T-helper 17 cell (primary cell): Measurements from ENCODE around the gene PCDHGC5. TPM values are rescaled to one million over a fixed set of nuclear protein-coding genes. Genes with fewer than 3 reads are reported as not detected.
A peak's percentile ranks its signal among the peaks of the same experiment; 100 is the strongest.

Experiments
- ATAC-seq: fragments of 150-1000 bp; cut with Tn5 transposase; 2 replicates; pipeline ENCODE4 v1.10.0; 2021; ENCODE audit warnings: mild to moderate bottlenecking, moderate library complexity
- DNase-seq, 3 donors: peaks; one replicate each; pipeline versions ENCODE4 v3.0.0 to v3.0.0-alpha.2; 2020 to 2021
- H3K9me3 ChIP-seq: one replicate; pipeline ENCODE4 v1.7.0; 2013; ENCODE audit warnings: low read length, mild to moderate bottlenecking; ENCODE audit not compliant: control insufficient read depth, poor library complexity, severe bottlenecking
- H3K27ac Mint-ChIP-seq: one replicate; pipeline ENCODE4 v1.8.0; 2022; ENCODE audit warnings: mild to moderate bottlenecking, moderate library complexity, mixed read lengths
- H3K27me3 Mint-ChIP-seq: one replicate; pipeline ENCODE4 v1.8.0; 2022; ENCODE audit warnings: mixed read lengths
- H3K36me3 Mint-ChIP-seq: one replicate; pipeline ENCODE4 v1.8.0; 2022; ENCODE audit warnings: low read depth, mixed read lengths
- H3K4me1 Mint-ChIP-seq: one replicate; pipeline ENCODE4 v1.8.0; 2022; ENCODE audit warnings: mild to moderate bottlenecking, mixed read lengths
- H3K4me3 Mint-ChIP-seq: one replicate; pipeline ENCODE4 v1.8.0; 2022; ENCODE audit warnings: mild to moderate bottlenecking, moderate library complexity, mixed read lengths
- total RNA-seq, 4 donors: library from RNA in 2 of 4; stranded (reverse) in 2 of 4; gene quantifications; one replicate each; pipeline ENCODE4 v1.2.3 and lab custom pipeline; 2022 to 2026

The PCDHGC5 gene
- total RNA-seq, 2 donors from 2014 or later, result not detected

DNA sequence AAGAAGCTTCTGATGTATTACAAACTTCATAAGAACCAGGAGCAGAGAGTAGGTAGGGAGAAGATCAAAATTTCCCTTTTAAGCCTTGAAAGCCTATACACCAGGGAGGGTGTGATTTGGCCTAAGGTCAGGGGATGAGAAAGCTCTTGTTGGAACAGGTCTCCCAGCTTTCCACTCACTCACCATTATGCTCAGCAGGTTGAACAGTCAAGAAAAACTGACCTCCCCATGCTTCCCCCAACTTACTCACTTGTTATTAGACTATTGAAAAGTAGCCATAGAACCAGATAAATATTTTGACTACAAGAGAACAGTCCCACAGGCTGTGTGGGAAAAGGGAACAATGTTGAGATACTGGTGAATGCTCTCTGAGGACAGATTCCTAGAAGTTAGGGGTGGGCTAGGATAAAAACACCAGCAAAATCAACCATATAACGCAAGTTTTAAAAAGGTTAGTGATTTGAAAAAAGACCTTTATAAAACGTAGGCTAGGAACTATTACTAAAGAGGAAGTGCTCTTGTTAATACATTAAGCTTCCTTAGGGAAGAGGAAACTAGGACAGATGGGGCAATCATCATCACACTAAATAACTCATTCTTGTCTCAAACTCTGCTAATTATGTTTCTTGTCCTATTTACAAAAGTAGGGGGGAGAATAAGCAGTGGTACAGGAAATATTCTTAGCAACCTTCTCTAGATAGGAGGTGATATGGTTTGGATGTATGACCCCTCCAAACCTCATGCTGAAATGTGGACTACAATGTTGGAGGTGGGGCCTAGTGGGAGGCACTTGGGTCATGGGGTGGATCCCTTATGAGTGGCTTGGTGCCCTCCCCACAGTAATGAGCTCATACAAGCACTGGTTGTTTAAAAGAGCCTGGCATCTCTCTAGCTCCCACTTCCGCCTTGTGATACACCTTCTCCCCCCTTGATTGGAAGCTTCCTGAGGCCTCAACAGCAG, 31.0 kb downstream of the PCDHGC5 start:
- ATAC-seq (no peak), DNase-seq (no peak)
- peak overlapping the region; percentile 57 for H3K27ac Mint-ChIP-seq
- H3K4me1 Mint-ChIP-seq, result peaks cover 16% of the 10 kb centered on the region
- H3K4me3 Mint-ChIP-seq, result no peak overlapping the region
- no peaks in the 10 kb centered on the region for H3K9me3 ChIP-seq
- peaks cover 2% of the 10 kb centered on the region for H3K36me3 Mint-ChIP-seq
- H3K27me3 Mint-ChIP-seq, result no peaks in the 10 kb centered on the region

DNA sequence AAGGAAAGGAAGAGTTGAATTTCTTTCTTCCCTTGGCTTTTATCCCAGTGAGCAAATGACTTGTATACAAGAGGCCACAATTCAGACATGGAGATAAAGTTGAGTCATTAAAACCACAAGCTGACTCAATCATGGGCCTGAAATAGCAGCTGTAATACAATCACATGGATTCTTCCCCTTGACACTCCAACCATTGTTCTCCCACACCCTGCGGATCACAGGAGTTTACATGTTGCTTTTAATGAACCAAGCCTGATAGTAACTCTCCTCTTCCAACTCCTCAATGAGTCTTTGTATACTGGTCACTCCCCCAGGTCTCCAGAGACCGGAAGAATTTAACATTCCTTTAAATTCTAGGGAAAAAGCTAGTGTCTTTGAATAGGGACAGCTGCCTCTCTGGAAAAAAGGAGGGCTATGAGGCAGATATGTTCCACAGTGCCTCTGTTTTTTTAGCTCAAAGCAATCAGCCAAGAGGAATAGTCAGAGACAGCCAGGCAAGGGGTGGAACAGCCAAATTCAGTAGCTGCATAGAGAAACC, 32.4 kb downstream of the PCDHGC5 start:
- Mint-ChIP-seq H3K27me3 (no peaks in the 10 kb centered on the region), H3K27ac (peak overlapping the region; percentile 37), H3K36me3 (peaks cover 6% of the 10 kb centered on the region), H3K4me3 (no peak overlapping the region), H3K4me1 (peaks cover 22% of the 10 kb centered on the region)
- DNase-seq (no peak), ATAC-seq (no peak)
- no peaks in the 10 kb centered on the region for H3K9me3 ChIP-seq

DNA sequence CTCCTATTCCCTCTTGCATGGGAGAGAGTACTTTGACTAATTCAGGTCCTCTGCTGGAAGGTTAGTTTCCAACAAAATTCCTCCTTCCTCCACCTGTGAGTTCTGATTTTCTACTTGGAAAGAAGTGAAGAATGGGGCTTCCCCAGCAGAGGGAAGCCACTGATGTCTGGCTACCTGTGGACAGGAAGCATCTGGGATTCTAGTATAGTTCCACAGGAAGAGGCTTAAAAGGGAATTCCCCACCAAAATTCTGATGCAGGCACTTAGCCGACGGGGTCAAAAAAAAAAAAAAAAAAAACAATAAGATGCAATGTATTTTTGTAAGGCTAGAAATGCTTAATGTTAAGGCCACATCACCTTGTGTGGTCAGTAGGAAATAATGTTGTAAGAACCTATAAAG, 33.4 kb downstream of the PCDHGC5 start:
- no peak for DNase-seq
- no peaks in the 10 kb centered on the region for H3K27me3 Mint-ChIP-seq
- no peak overlapping the region for H3K4me3 Mint-ChIP-seq
- no peaks in the 10 kb centered on the region for H3K9me3 ChIP-seq
- peaks cover 9% of the 10 kb centered on the region for H3K36me3 Mint-ChIP-seq
- peak overlapping the region; percentile 57 for H3K27ac Mint-ChIP-seq
- H3K4me1 Mint-ChIP-seq, result peaks cover 20% of the 10 kb centered on the region
- no peak for ATAC-seq

- DNase-seq (no peak), ATAC-seq (no peak)
- Mint-ChIP-seq H3K4me1 (peaks cover 23% of the 10 kb centered on the region), H3K4me3 (no peak overlapping the region), H3K27me3 (no peaks in the 10 kb centered on the region), H3K27ac (peak overlapping the region; percentile 80), H3K36me3 (peaks cover 13% of the 10 kb centered on the region)
- no peaks in the 10 kb centered on the region for H3K9me3 ChIP-seq
Observed at GRCh38 chr5:141523991-141524390, 35.1 kb downstream of the PCDHGC5 start.

GRCh38 chr5:141524604-141525597, 36.0 kb downstream of the PCDHGC5 start:
- H3K4me1 Mint-ChIP-seq, result peaks cover 23% of the 10 kb centered on the region
- ATAC-seq, result peak; percentile 84
- H3K4me3 Mint-ChIP-seq, result peak overlapping the region; percentile 66
- no peaks in the 10 kb centered on the region for H3K9me3 ChIP-seq
- DNase-seq, result peak; percentile 32 to 46 (median 40)
- H3K27ac Mint-ChIP-seq, result peak overlapping the region; percentile 80
- H3K27me3 Mint-ChIP-seq, result no peaks in the 10 kb centered on the region
- peaks cover 14% of the 10 kb centered on the region for H3K36me3 Mint-ChIP-seq

GRCh38 chr5:141525653-141526052, 36.8 kb downstream of the PCDHGC5 start:
- ATAC-seq (no peak), DNase-seq (no peak)
- Mint-ChIP-seq H3K27me3 (no peaks in the 10 kb centered on the region), H3K36me3 (peaks cover 14% of the 10 kb centered on the region), H3K4me1 (peaks cover 23% of the 10 kb centered on the region), H3K27ac (peak overlapping the region; percentile 80), H3K4me3 (peak overlapping the region; percentile 66)
- H3K9me3 ChIP-seq, result no peaks in the 10 kb centered on the region

DNA sequence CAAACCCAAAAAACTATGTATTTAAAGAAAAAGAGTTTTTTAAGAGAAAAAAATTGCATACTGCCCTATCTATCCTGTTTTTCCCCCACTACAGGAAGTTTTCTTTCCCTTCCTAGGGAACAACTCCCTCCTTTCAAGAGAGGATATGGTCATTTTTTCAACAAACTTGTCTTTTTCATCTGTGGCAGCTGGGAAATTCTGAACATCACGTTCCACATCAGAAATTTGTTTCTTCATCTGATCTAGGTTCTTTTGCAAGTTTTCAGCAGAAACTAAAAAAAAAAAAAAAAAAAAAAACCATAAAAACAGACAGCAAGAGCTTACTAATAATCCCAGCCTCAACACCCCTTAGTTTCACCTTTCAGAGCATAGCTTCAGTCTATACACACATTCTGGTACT, 38.5 kb downstream of the PCDHGC5 start:
- Mint-ChIP-seq H3K27ac (no peak overlapping the region), H3K4me1 (peaks cover 19% of the 10 kb centered on the region), H3K4me3 (no peak overlapping the region), H3K36me3 (peaks cover 12% of the 10 kb centered on the region), H3K27me3 (no peaks in the 10 kb centered on the region)
- no peak for DNase-seq
- ATAC-seq, result no peak
- H3K9me3 ChIP-seq, result no peaks in the 10 kb centered on the region

DNA sequence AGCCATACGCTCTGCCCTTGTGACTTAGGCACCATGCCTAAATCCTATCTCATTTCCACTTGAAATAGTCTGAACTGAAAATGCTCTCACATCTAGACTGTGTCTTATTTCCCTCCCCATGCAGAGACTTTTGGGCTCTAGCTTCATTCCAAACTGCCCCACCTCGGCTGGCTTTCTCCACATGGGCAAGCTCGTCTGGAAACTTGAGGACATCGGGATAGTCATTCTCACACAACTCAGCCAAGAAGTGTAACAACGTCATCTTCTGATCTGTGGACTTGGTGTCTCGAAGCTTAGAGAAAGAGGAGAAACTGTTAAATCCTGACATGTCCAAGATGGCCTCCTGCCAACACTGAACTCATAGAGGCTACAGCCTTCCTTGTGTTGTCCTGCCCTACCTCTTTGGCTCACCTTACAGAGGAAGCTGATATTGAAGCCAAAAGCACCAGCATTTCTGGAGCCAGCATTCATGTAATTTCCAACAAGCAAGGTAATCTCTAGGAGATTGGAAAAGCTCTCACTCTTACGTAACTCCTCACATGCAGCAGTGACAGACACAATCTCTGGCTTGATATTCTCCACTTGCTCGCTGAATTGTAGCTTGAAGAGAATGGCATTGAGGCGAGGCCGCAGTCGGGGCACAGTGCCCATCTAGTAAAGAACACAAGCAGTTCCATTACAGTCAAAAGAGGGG, 39.6 kb downstream of the PCDHGC5 start:
- H3K36me3 Mint-ChIP-seq, result peaks cover 12% of the 10 kb centered on the region
- ATAC-seq (no peak), DNase-seq (no peak)
- peaks cover 16% of the 10 kb centered on the region for H3K4me1 Mint-ChIP-seq
- H3K27me3 Mint-ChIP-seq, result no peaks in the 10 kb centered on the region
- H3K27ac Mint-ChIP-seq, result peak overlapping the region; percentile 59
- H3K4me3 Mint-ChIP-seq, result peak overlapping the region; percentile 36
- H3K9me3 ChIP-seq, result no peaks in the 10 kb centered on the region

GRCh38 chr5:141529002-141529401, 40.1 kb downstream of the PCDHGC5 start:
- H3K9me3 ChIP-seq, result no peaks in the 10 kb centered on the region
- Mint-ChIP-seq H3K36me3 (peaks cover 12% of the 10 kb centered on the region), H3K27me3 (no peaks in the 10 kb centered on the region), H3K4me3 (no peak overlapping the region), H3K27ac (peak overlapping the region; percentile 59), H3K4me1 (peaks cover 16% of the 10 kb centered on the region)
- DNase-seq (no peak), ATAC-seq (no peak)

DNA sequence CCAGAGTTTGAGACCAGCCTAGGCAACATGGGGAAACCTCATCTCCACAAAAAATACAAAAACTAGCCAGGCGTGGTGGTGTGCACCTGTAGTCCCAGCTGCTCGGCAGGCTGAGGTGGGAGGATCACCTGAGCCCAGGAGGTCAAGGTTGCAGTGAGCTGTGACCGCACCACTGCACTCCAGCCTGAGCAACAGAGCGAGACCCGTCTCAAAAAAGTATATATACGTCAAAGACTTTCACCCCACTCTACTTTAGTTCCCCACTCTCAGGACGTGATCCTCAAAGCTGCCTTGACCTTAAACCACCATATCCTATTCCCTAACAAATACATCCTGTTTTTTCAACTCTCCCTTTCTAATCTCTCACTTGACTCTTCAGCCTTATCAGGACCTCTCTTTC, 41.0 kb downstream of the PCDHGC5 start:
- Mint-ChIP-seq H3K27me3 (no peaks in the 10 kb centered on the region), H3K36me3 (peaks cover 12% of the 10 kb centered on the region), H3K4me1 (peaks cover 18% of the 10 kb centered on the region), H3K4me3 (no peak overlapping the region), H3K27ac (no peak overlapping the region)
- H3K9me3 ChIP-seq, result no peaks in the 10 kb centered on the region
- ATAC-seq (no peak), DNase-seq (no peak)

GRCh38 chr5:141532726-141533125, 43.8 kb downstream of the PCDHGC5 start:
- H3K36me3 Mint-ChIP-seq, result peaks cover 8% of the 10 kb centered on the region
- DNase-seq, result no peak
- H3K27me3 Mint-ChIP-seq, result no peaks in the 10 kb centered on the region
- no peak for ATAC-seq
- H3K4me1 Mint-ChIP-seq, result peaks cover 15% of the 10 kb centered on the region
- no peak overlapping the region for H3K27ac Mint-ChIP-seq
- no peaks in the 10 kb centered on the region for H3K9me3 ChIP-seq
- H3K4me3 Mint-ChIP-seq, result no peak overlapping the region

- ATAC-seq, result no peak
- H3K36me3 Mint-ChIP-seq, result peaks cover 5% of the 10 kb centered on the region
- no peak overlapping the region for H3K27ac Mint-ChIP-seq
Observed at GRCh38 chr5:141533897-141534296, 45.0 kb downstream of the PCDHGC5 start.

More at GRCh38 chr5:141533897-141534296, 45.0 kb downstream of the PCDHGC5 start:
- Mint-ChIP-seq H3K4me1 (peaks cover 12% of the 10 kb centered on the region), H3K4me3 (no peak overlapping the region), H3K27me3 (no peaks in the 10 kb centered on the region)
- DNase-seq, result no peak
- H3K9me3 ChIP-seq, result no peaks in the 10 kb centered on the region
